H1 (cell line): ENCODE measurements around the gene NPHP4. TPM values are rescaled to one million over a fixed set of nuclear protein-coding genes. Genes with fewer than 3 reads are reported as not detected.

Source experiments
- CTCF ChIA-PET: fragments of 300-600 bp; sonication (Branson Sonifier 250); formaldehyde crosslinking; loops from one replicate; lab custom pipeline; 2021; ENCODE audit not compliant: partially characterized antibody; lab: Charles Lee
- POLR2A ChIA-PET: fragments of 300-600 bp; sonication (Branson Sonifier 250); formaldehyde crosslinking; loops from one replicate; lab custom pipeline; 2021; ENCODE audit warnings: inconsistent platforms; ENCODE audit not compliant: partially characterized antibody; lab: Charles Lee
- DNase-seq, 2 experiments: peaks; one replicate each; pipeline versions ENCODE4 v3.0.0 to v3.0.0-alpha.2; 2010 to 2022; ENCODE audit warnings: low spot score in 2 of 2, low read depth in 1 of 2, mixed read lengths in 1 of 2
- FAIRE-seq: peaks from 2 replicates; lab custom pipeline; 2011; peaks lifted over from hg19 to GRCh38; lab: Jason Lieb, UNC
- H2AFZ ChIP-seq: 2 replicates; pipeline ENCODE4 v1.8.1; 2012; ENCODE audit warnings: low read length, inconsistent platforms
- H2AK5ac ChIP-seq: 2 replicates; pipeline ENCODE4 v1.6.1; 2013; ENCODE audit warnings: low read depth, low read length
- H2BK120ac ChIP-seq: replicated peaks from 2 replicates; pipeline ENCODE3; 2013; ENCODE audit warnings: low read depth, low read length, inconsistent platforms
- H2BK12ac ChIP-seq: 2 replicates; pipeline ENCODE4 v1.6.1; 2013; ENCODE audit warnings: low read depth, low read length
- H2BK15ac ChIP-seq: 2 replicates; pipeline ENCODE4 v1.6.1; 2013; ENCODE audit warnings: low read length
- H2BK20ac ChIP-seq: 2 replicates; pipeline ENCODE4 v1.6.1; 2013; ENCODE audit warnings: low read length
- H2BK5ac ChIP-seq: 2 replicates; pipeline ENCODE4 v1.6.1; 2013; ENCODE audit warnings: low read depth, low read length
- H3K14ac ChIP-seq: 2 replicates; pipeline ENCODE4 v1.6.1; 2013; ENCODE audit warnings: inconsistent platforms; ENCODE audit not compliant: insufficient read length
- H3K18ac ChIP-seq: 2 replicates; pipeline ENCODE4 v1.6.1; 2013; ENCODE audit warnings: low read length; ENCODE audit errors: extremely low read depth
- H3K23ac ChIP-seq: 2 replicates; pipeline ENCODE4 v1.6.1; 2013; ENCODE audit warnings: inconsistent platforms; ENCODE audit not compliant: insufficient read length
- H3K23me2 ChIP-seq: 2 replicates; pipeline ENCODE4 v1.6.1; 2013; ENCODE audit warnings: low read depth, low read length
- H3K27ac ChIP-seq: 2 replicates; pipeline ENCODE4 v1.6.1; 2011; ENCODE audit warnings: low read depth, low read length, inconsistent platforms
- H3K27me3 ChIP-seq, 4 experiments: replicated peaks in 1 of 4; 1 replicate in 1 of 4; 2 replicates in 3 of 4; pipeline versions ENCODE4 v1.6.1 to v1.8.1; 2011 to 2013; ENCODE audit warnings: low read length in 3 of 4, mild to moderate bottlenecking in 3 of 4, inconsistent platforms in 2 of 4, mixed read lengths in 2 of 4, moderate library complexity in 1 of 4; ENCODE audit not compliant: control insufficient read depth in 3 of 4, insufficient read depth in 3 of 4; ENCODE audit errors: extremely low read depth in 1 of 4
- H3K36me3 ChIP-seq, 4 experiments: 2 replicates each; pipeline versions ENCODE4 v1.6.1 to v1.8.1; 2011 to 2013; ENCODE audit warnings: mild to moderate bottlenecking in 4 of 4, low read length in 3 of 4, moderate library complexity in 2 of 4, control low read depth in 1 of 4, inconsistent platforms in 1 of 4; ENCODE audit not compliant: insufficient read depth in 4 of 4, control insufficient read depth in 2 of 4
- H3K4ac ChIP-seq: replicated peaks from 2 replicates; pipeline ENCODE3; 2013; ENCODE audit warnings: low read length, low read depth, mixed read lengths, inconsistent platforms; ENCODE audit not compliant: insufficient read length
- H3K4me1 ChIP-seq, 4 experiments: replicated peaks in 1 of 4; 1 replicate in 1 of 4; 2 replicates in 3 of 4; pipeline versions ENCODE4 v1.6.1 to v1.8.1; 2011 to 2013; ENCODE audit warnings: low read length in 3 of 4, inconsistent platforms in 2 of 4, mixed read lengths in 1 of 4; ENCODE audit not compliant: insufficient read depth in 4 of 4, control insufficient read depth in 3 of 4
- H3K4me2 ChIP-seq, 2 experiments: 2 replicates each; pipeline versions ENCODE4 v1.6.1 to v1.8.1; 2011 to 2013; ENCODE audit warnings: low read depth in 2 of 2, low read length in 2 of 2, control low read depth in 1 of 2, inconsistent platforms in 1 of 2, mild to moderate bottlenecking in 1 of 2; ENCODE audit not compliant: insufficient read depth in 1 of 2
- H3K4me3 ChIP-seq, 4 experiments: fragments of 200-600, 300-600 bp in 1 of 4; sonication (generic), shearing (Covaris generic), sonication (Bioruptor Twin) in 1 of 4; 2 replicates each; pipeline versions ENCODE4 v1.5.1 to v1.8.1; 2011 to 2016; ENCODE audit warnings: low read length in 4 of 4, low read depth in 3 of 4, control low read depth in 2 of 4, inconsistent platforms in 2 of 4, mild to moderate bottlenecking in 2 of 4, mixed read lengths in 1 of 4, moderate library complexity in 1 of 4; ENCODE audit not compliant: insufficient read depth in 2 of 4; ENCODE audit errors: extremely low read depth in 1 of 4
- H3K56ac ChIP-seq: replicated peaks from 2 replicates; pipeline ENCODE3; 2013; ENCODE audit warnings: low read depth, mild to moderate bottlenecking, mixed read lengths, low read length, inconsistent platforms; ENCODE audit not compliant: insufficient read length
- H3K79me1 ChIP-seq: 2 replicates; pipeline ENCODE4 v1.6.1; 2013; ENCODE audit warnings: low read depth, low read length, control low read depth
- H3K79me2 ChIP-seq, 2 experiments: 2 replicates each; pipeline versions ENCODE4 v1.6.1 to v1.8.1; 2012 to 2013; ENCODE audit warnings: low read length in 2 of 2, mild to moderate bottlenecking in 2 of 2, inconsistent platforms in 1 of 2; ENCODE audit not compliant: insufficient read depth in 2 of 2, control insufficient read depth in 1 of 2
- H3K9ac ChIP-seq, 4 experiments: replicated peaks in 1 of 4; 1 replicate in 1 of 4; 2 replicates in 3 of 4; pipeline versions ENCODE4 v1.6.1 to v1.8.1; 2011 to 2013; ENCODE audit warnings: low read depth in 3 of 4, low read length in 3 of 4, control low read depth in 2 of 4, mild to moderate bottlenecking in 2 of 4, moderate library complexity in 2 of 4, inconsistent platforms in 1 of 4; ENCODE audit errors: extremely low read depth in 1 of 4
- H3K9me3 ChIP-seq, 2 experiments: 2 replicates each; pipeline versions ENCODE4 v1.6.1 to v1.8.1; 2012 to 2013; ENCODE audit warnings: mild to moderate bottlenecking in 2 of 2, moderate library complexity in 2 of 2, control low read depth in 1 of 2, inconsistent platforms in 1 of 2, low read depth in 1 of 2, low read length in 1 of 2, mixed read lengths in 1 of 2; ENCODE audit not compliant: insufficient read depth in 2 of 2
- H4K20me1 ChIP-seq, 2 experiments: replicated peaks in 1 of 2; 2 replicates each; pipeline versions ENCODE3 to v1.8.1; 2011 to 2013; ENCODE audit warnings: inconsistent platforms in 2 of 2, low read length in 2 of 2, mild to moderate bottlenecking in 1 of 2; ENCODE audit not compliant: insufficient read depth in 2 of 2, control insufficient read depth in 1 of 2
- H4K5ac ChIP-seq: 2 replicates; pipeline ENCODE4 v1.6.1; 2013; ENCODE audit warnings: low read length, low read depth, mixed read lengths, inconsistent platforms; ENCODE audit not compliant: insufficient read length
- H4K8ac ChIP-seq: 2 replicates; pipeline ENCODE4 v1.8.0; 2013; ENCODE audit warnings: mild to moderate bottlenecking, moderate library complexity, low read length, inconsistent platforms; ENCODE audit not compliant: insufficient read depth; ENCODE audit errors: extremely low read depth
- H4K91ac ChIP-seq: replicated peaks from 2 replicates; pipeline ENCODE3; 2013; ENCODE audit warnings: low read length, mixed read lengths, inconsistent platforms; ENCODE audit not compliant: insufficient read length
- ATF2 ChIP-seq: IDR thresholded peaks from 2 replicates; pipeline ENCODE4 v1.6.1; 2012; ENCODE audit warnings: low read length, inconsistent platforms
- ATF3 ChIP-seq: IDR thresholded peaks from 2 replicates; pipeline ENCODE4 v1.6.1; 2011; ENCODE audit warnings: low read depth, mild to moderate bottlenecking, low read length; ENCODE audit not compliant: insufficient read depth
- CBX8 ChIP-seq: fragments of 300-800, 300-1000 bp; sonication (generic); IDR thresholded peaks from 2 replicates; pipeline ENCODE4 v1.7.1; 2016; ENCODE audit warnings: low read depth, low read length, borderline replicate concordance
- CTBP2 ChIP-seq: IDR thresholded peaks from 2 replicates; pipeline ENCODE4 v1.7.0; 2011; ENCODE audit warnings: borderline replicate concordance, mild to moderate bottlenecking, moderate library complexity, mixed read lengths, low read length; ENCODE audit not compliant: insufficient read depth, insufficient read length
- HDAC2 ChIP-seq, 2 experiments: fragments of 300-600 bp in 1 of 2; sonication (generic) in 1 of 2; IDR thresholded peaks; 2 replicates each; pipeline ENCODE4 v1.6.1; 2011 to 2012; ENCODE audit warnings: low read depth in 2 of 2, low read length in 2 of 2, mild to moderate bottlenecking in 2 of 2, moderate library complexity in 2 of 2, borderline replicate concordance in 1 of 2, inconsistent platforms in 1 of 2
- HDAC6 ChIP-seq: IDR thresholded peaks from one replicate; pipeline ENCODE4 v1.7.1; 2012; ENCODE audit warnings: low read depth, mild to moderate bottlenecking, inconsistent platforms, low read length, moderate library complexity
- MAFK ChIP-seq: IDR thresholded peaks from 2 replicates; pipeline ENCODE4 v1.6.1; 2012; ENCODE audit warnings: low read depth, mild to moderate bottlenecking, improper control_type of control experiment, low read length
- TAF1 ChIP-seq: IDR thresholded peaks from 2 replicates; pipeline ENCODE4 v1.6.1; 2011; ENCODE audit warnings: mild to moderate bottlenecking, low read depth, low read length
- YY1 ChIP-seq: IDR thresholded peaks from 2 replicates; pipeline ENCODE4 v1.6.1; 2011; ENCODE audit warnings: low read depth, mild to moderate bottlenecking, low read length
- WGBS, 2 experiments: shearing (Covaris generic) in 1 of 2; methylation state at CpG; one replicate each; pipeline versions ENCODE4 v1.1.6 to v1.1.7; 2013 to 2015; ENCODE audit warnings: low lambda C conversion rate in 2 of 2, mixed read lengths in 2 of 2, inconsistent platforms in 1 of 2, low coverage in 1 of 2, missing lambda C conversion rate in 1 of 2; ENCODE audit not compliant: insufficient replicate concordance in 2 of 2, insufficient coverage in 1 of 2, insufficient read length in 1 of 2; ENCODE audit errors: extremely low coverage in 1 of 2, missing lambda C conversion rate in 1 of 2; 5-methylcytosine and 5-hydroxymethylcytosine counted together
- polyA plus RNA-seq, 7 experiments: library from polyadenylated mRNA; depleted of rRNA in 3 of 7; stranded (reverse) in 5 of 7; unstranded in 2 of 7; fragments of >200 nt in 5 of 7; fragments of 200-250 nt in 2 of 7; gene quantifications; 1 replicate in 5 of 7; 2 replicates in 1 of 7; 4 replicates in 1 of 7; pipeline versions ENCODE4 v1.2.1 to v1.2.3, GENCODE V29; 2011 to 2013; ENCODE audit warnings: missing spikeins in 2 of 7, mixed read lengths in 2 of 7
- total RNA-seq: library from RNA; stranded (reverse); fragmentation: NEBNext Ultra II Directional; extraction: Animal tissue kit (Norgen Biotek cat#: 25700); gene quantifications from 2 replicates; pipeline ENCODE4 v1.2.1, GENCODE V29; 2021

Gene NPHP4
- total and polyA plus RNA-seq, 2 of the 8 experiments (the other 6 are each of a cell fraction or from before 2014, with no cell fraction given), result 5.8 to 14.0 TPM

GRCh38 chr1:5892329-5892728 lies 99.9 kb downstream of the NPHP4 start:
- no peak overlapping the region for H2BK5ac ChIP-seq
- no peaks in the 10 kb centered on the region for H3K9me3 ChIP-seq
- H2BK15ac ChIP-seq, result no peak overlapping the region
- H3K36me3 ChIP-seq, result no peaks in the 10 kb centered on the region; a peak in 2 of 8 replicates
- no peaks in the 10 kb centered on the region for H3K79me2 ChIP-seq
- no peaks in the 10 kb centered on the region for H4K20me1 ChIP-seq
- H3K56ac ChIP-seq, result no peak overlapping the region
- H4K5ac ChIP-seq, result no peak overlapping the region
- H4K8ac ChIP-seq, result no peak overlapping the region
- H3K27ac ChIP-seq, result no peak overlapping the region
- no peak for FAIRE-seq
- H3K18ac ChIP-seq, result no peak overlapping the region
- no peak overlapping the region for H4K91ac ChIP-seq
- no peak for DNase-seq
- H3K27me3 ChIP-seq, result no peaks in the 10 kb centered on the region
- ChIA-PET POLR2A (no interaction called here), CTCF (interaction anchor here (0.7 to 4.8 kb wide), 15 partner anchors 11 to 271 kb away, joined by 3 to 58 read pairs (median 4); no protein-coding TSS in a partner anchor)
- no peak overlapping the region for H2BK120ac ChIP-seq
- no peaks in the 10 kb centered on the region; the same call in 1 of the 2 replicates for H3K79me1 ChIP-seq
- no peak for TF ChIP-seq HDAC2 (IDR thresholded peaks at IDR 0.05; ENCODE audit: borderline replicate concordance in 1 of 2, low read depth in 2 of 2, low read length in 2 of 2)
- no peak for TF ChIP-seq MAFK
- no peak for TF ChIP-seq HDAC6
- TF ChIP-seq ATF3, result no peak
- no peak for TF ChIP-seq YY1
- TF ChIP-seq TAF1, result no peak
- TF ChIP-seq ATF2, result no peak
- no peak for TF ChIP-seq CBX8
- TF ChIP-seq CTBP2, result no peak
- no peak overlapping the region for H3K23ac ChIP-seq
- H2BK20ac ChIP-seq, result no peak overlapping the region
- no peak overlapping the region for H3K9ac ChIP-seq
- no peak overlapping the region for H3K4me2 ChIP-seq
- no peak overlapping the region for H3K14ac ChIP-seq
- no peaks in the 10 kb centered on the region; the same call in 1 of the 2 replicates for H3K23me2 ChIP-seq
- no peak overlapping the region for H3K4me3 ChIP-seq
- H2BK12ac ChIP-seq, result no peak overlapping the region
- H3K4ac ChIP-seq, result no peak overlapping the region
- no peak overlapping the region for H2AFZ ChIP-seq
- H3K4me1 ChIP-seq, result peaks cover 2 to 12% (median 5%) of the 10 kb centered on the region in 4 experiments; a peak in 5 of 7 replicates
- H2AK5ac ChIP-seq, result no peak overlapping the region
- WGBS, 2 experiments, result 78% methylated on average over 4 of the region's 8 CpGs; no CpG with 5 or more reads in 1 of the 2 experiments
